KMS-11 (cell line): ENCODE results near the gene SLC2A13.

Experiments used
- H2AFZ ChIP-seq: fragments of 200-600 bp; sonication (generic); 2 replicates; pipeline ENCODE4 v1.6.1; 2016; ENCODE audit warnings: antibody characterized with exemption, mixed run types, low read depth
- H3K27ac ChIP-seq: fragments of 200-600 bp; sonication (generic); 2 replicates; pipeline ENCODE4 v1.6.1; 2016; ENCODE audit warnings: mild to moderate bottlenecking, mixed run types
- H3K27me3 ChIP-seq: fragments of 200-600 bp; sonication (generic); 2 replicates; pipeline ENCODE4 v1.6.1; 2017; ENCODE audit warnings: mild to moderate bottlenecking, low read depth, mixed run types, moderate library complexity; ENCODE audit not compliant: insufficient read depth
- H3K36me3 ChIP-seq: fragments of 200-600 bp; sonication (generic); 2 replicates; pipeline ENCODE4 v1.6.1; 2017; ENCODE audit warnings: mild to moderate bottlenecking, mixed run types; ENCODE audit not compliant: insufficient read depth
- H3K4me1 ChIP-seq: fragments of 200-600 bp; sonication (generic); 2 replicates; pipeline ENCODE4 v1.6.1; 2016; ENCODE audit warnings: mild to moderate bottlenecking, low read depth, mixed run types; ENCODE audit not compliant: poor library complexity, severe bottlenecking
- H3K4me2 ChIP-seq: fragments of 200-600 bp; sonication (generic); 2 replicates; pipeline ENCODE4 v1.7.0; 2016; ENCODE audit warnings: mild to moderate bottlenecking, mixed run types
- H3K4me3 ChIP-seq: fragments of 200-600 bp; sonication (generic); IDR thresholded peaks from 2 replicates; pipeline ENCODE4 v1.6.1; 2017; ENCODE audit warnings: low read depth, low read length, mixed read lengths; ENCODE audit not compliant: insufficient read depth
- H3K79me2 ChIP-seq: fragments of 200-600 bp; sonication (generic); 2 replicates; pipeline ENCODE4 v1.6.1; 2016; ENCODE audit warnings: low read depth, mixed run types; ENCODE audit not compliant: insufficient read depth
- H3K9ac ChIP-seq: fragments of 200-600 bp; sonication (generic); 2 replicates; pipeline ENCODE4 v1.6.1; 2016; ENCODE audit warnings: mild to moderate bottlenecking, mixed run types
- H4K20me1 ChIP-seq: fragments of 200-600 bp; sonication (generic); 2 replicates; pipeline ENCODE4 v1.6.1; 2016; ENCODE audit warnings: mild to moderate bottlenecking, mixed run types; ENCODE audit not compliant: insufficient read depth
- CTCF ChIP-seq: fragments of 200-600 bp; sonication (generic); conservative IDR thresholded peaks from 2 replicates; pipeline ENCODE4 v1.6.1; 2017; ENCODE audit warnings: low read depth, mild to moderate bottlenecking, antibody characterized with exemption, low read length, moderate library complexity, mixed read lengths

SLC2A13 gene

GRCh38 chr12:39712334-39712733 is 393.5 kb downstream of the SLC2A13 start:
- H3K27ac ChIP-seq, result no peak overlapping the region
- no peaks in the 10 kb centered on the region for H3K36me3 ChIP-seq
- no peak overlapping the region for H3K4me3 ChIP-seq
- no peaks in the 10 kb centered on the region for H3K4me1 ChIP-seq
- H3K79me2 ChIP-seq, result no peaks in the 10 kb centered on the region
- no peaks in the 10 kb centered on the region for H3K27me3 ChIP-seq
- no peak overlapping the region for H3K9ac ChIP-seq
- H3K4me2 ChIP-seq, result no peak overlapping the region
- no peak for TF ChIP-seq CTCF
- no peak overlapping the region for H2AFZ ChIP-seq
- no peaks in the 10 kb centered on the region for H4K20me1 ChIP-seq
